Stimulated activated memory B cell treated with anti-CD40 and anti-IgM and Interleukin-4, amounts not matched to agents 10 μg/mL and 1 μg/mL and 100 μg/mL, for 72 hours (primary cell): ENCODE measurements around the gene POLG2.
"Not testable (repeated sequence)": the region's sequence is repeated elsewhere in the genome, so short reads cannot be mapped to it uniquely, and the experiment has no call there.

ENCODE experiments used
- ATAC-seq: fragments of 150-1000 bp; cut with Tn5 transposase; 2 replicates; pipeline ENCODE4 v1.10.0; 2021
- H3K27ac Mint-ChIP-seq: one replicate; pipeline ENCODE4 v1.8.0; 2022; ENCODE audit warnings: mild to moderate bottlenecking, mixed read lengths
- H3K27me3 Mint-ChIP-seq: one replicate; pipeline ENCODE4 v1.8.0; 2022; ENCODE audit warnings: mixed read lengths
- H3K36me3 Mint-ChIP-seq: one replicate; pipeline ENCODE4 v1.8.0; 2022; ENCODE audit warnings: mixed read lengths
- H3K4me1 Mint-ChIP-seq: one replicate; pipeline ENCODE4 v1.8.0; 2022; ENCODE audit warnings: mixed read lengths
- H3K4me3 Mint-ChIP-seq: one replicate; pipeline ENCODE4 v1.8.0; 2022; ENCODE audit warnings: mild to moderate bottlenecking, moderate library complexity, mixed read lengths
- H3K9me3 Mint-ChIP-seq: one replicate; pipeline ENCODE4 v1.8.0; 2022; ENCODE audit warnings: mixed read lengths

POLG2 gene

GRCh38 chr17:64447526-64447925 is 49.3 kb downstream of the POLG2 start:
- H3K9me3 Mint-ChIP-seq, result no peaks in the 10 kb centered on the region
- ATAC-seq, result no peak
- peak overlapping the region; percentile 12 for H3K27ac Mint-ChIP-seq
- no peak overlapping the region for H3K4me3 Mint-ChIP-seq
- H3K4me1 Mint-ChIP-seq, result peaks cover 22% of the 10 kb centered on the region
- no peaks in the 10 kb centered on the region for H3K27me3 Mint-ChIP-seq
- H3K36me3 Mint-ChIP-seq, result no peaks in the 10 kb centered on the region

- H3K4me1 Mint-ChIP-seq, result peaks cover 12% of the 10 kb centered on the region
- no peaks in the 10 kb centered on the region for H3K27me3 Mint-ChIP-seq
- ATAC-seq, result no peak
- peaks cover 12% of the 10 kb centered on the region for H3K9me3 Mint-ChIP-seq
- H3K4me3 Mint-ChIP-seq, result no peak overlapping the region
- peak overlapping the region; percentile 39 for H3K27ac Mint-ChIP-seq
- peaks cover 15% of the 10 kb centered on the region for H3K36me3 Mint-ChIP-seq
These were observed 53.6 kb downstream of the POLG2 start for GRCh38 chr17:64443086-64443760.

GRCh38 chr17:64442541-64442971 is 54.3 kb downstream of the POLG2 start:
- ATAC-seq, result peak; percentile 43
- no peak overlapping the region for H3K4me3 Mint-ChIP-seq
- peak overlapping the region; percentile 39 for H3K27ac Mint-ChIP-seq
- peaks cover 12% of the 10 kb centered on the region for H3K4me1 Mint-ChIP-seq
- peaks cover 15% of the 10 kb centered on the region for H3K9me3 Mint-ChIP-seq
- peaks cover 21% of the 10 kb centered on the region for H3K36me3 Mint-ChIP-seq
- H3K27me3 Mint-ChIP-seq, result no peaks in the 10 kb centered on the region

- peak; percentile 31 for ATAC-seq
- no peaks in the 10 kb centered on the region for H3K27me3 Mint-ChIP-seq
- no peak overlapping the region for H3K4me3 Mint-ChIP-seq
- peaks cover 21% of the 10 kb centered on the region for H3K36me3 Mint-ChIP-seq
- H3K4me1 Mint-ChIP-seq, result peaks cover 12% of the 10 kb centered on the region
- peak overlapping the region; percentile 39 for H3K27ac Mint-ChIP-seq
- H3K9me3 Mint-ChIP-seq, result peaks cover 18% of the 10 kb centered on the region
These were observed 54.9 kb downstream of the POLG2 start for GRCh38 chr17:64441772-64442540.

GRCh38 chr17:64439956-64440355 is 56.9 kb downstream of the POLG2 start:
- H3K9me3 Mint-ChIP-seq, result peaks cover 19% of the 10 kb centered on the region
- no peak for ATAC-seq
- H3K4me1 Mint-ChIP-seq, result peaks cover 12% of the 10 kb centered on the region
- H3K27ac Mint-ChIP-seq, result no peak overlapping the region
- H3K27me3 Mint-ChIP-seq, result no peaks in the 10 kb centered on the region
- H3K4me3 Mint-ChIP-seq, result no peak overlapping the region
- H3K36me3 Mint-ChIP-seq, result peaks cover 21% of the 10 kb centered on the region

- H3K9me3 Mint-ChIP-seq, result peaks cover 19% of the 10 kb centered on the region
- not testable (repeated sequence) for H3K4me3 Mint-ChIP-seq, H3K27me3 Mint-ChIP-seq, H3K27ac Mint-ChIP-seq, ATAC-seq
- peaks cover 21% of the 10 kb centered on the region for H3K36me3 Mint-ChIP-seq
- H3K4me1 Mint-ChIP-seq, result peaks cover 12% of the 10 kb centered on the region
These were observed 57.3 kb downstream of the POLG2 start for GRCh38 chr17:64439521-64439920.

GRCh38 chr17:64437944-64438525 is 58.8 kb downstream of the POLG2 start:
- no peak overlapping the region for H3K4me3 Mint-ChIP-seq
- H3K4me1 Mint-ChIP-seq, result peaks cover 12% of the 10 kb centered on the region
- ATAC-seq, result no peak
- peaks cover 22% of the 10 kb centered on the region for H3K9me3 Mint-ChIP-seq
- H3K27ac Mint-ChIP-seq, result no peak overlapping the region
- H3K27me3 Mint-ChIP-seq, result no peaks in the 10 kb centered on the region
- peaks cover 21% of the 10 kb centered on the region for H3K36me3 Mint-ChIP-seq

GRCh38 chr17:64431534-64431933 is 65.3 kb downstream of the POLG2 start:
- H3K4me1 Mint-ChIP-seq, result no peaks in the 10 kb centered on the region
- H3K27me3 Mint-ChIP-seq, result no peaks in the 10 kb centered on the region
- no peaks in the 10 kb centered on the region for H3K36me3 Mint-ChIP-seq
- H3K9me3 Mint-ChIP-seq, result peaks cover 3% of the 10 kb centered on the region
- no peak overlapping the region for H3K27ac Mint-ChIP-seq
- no peak overlapping the region for H3K4me3 Mint-ChIP-seq
- ATAC-seq, result no peak

- not testable (repeated sequence) for H3K4me3 Mint-ChIP-seq, H3K9me3 Mint-ChIP-seq, ATAC-seq, H3K27me3 Mint-ChIP-seq, H3K27ac Mint-ChIP-seq, H3K4me1 Mint-ChIP-seq, H3K36me3 Mint-ChIP-seq
These were observed 66.8 kb downstream of the POLG2 start for GRCh38 chr17:64430036-64430435.

- no peaks in the 10 kb centered on the region for H3K27me3 Mint-ChIP-seq
- ATAC-seq, result no peak
- peaks cover 5% of the 10 kb centered on the region for H3K4me1 Mint-ChIP-seq
- H3K36me3 Mint-ChIP-seq, result no peaks in the 10 kb centered on the region
- no peak overlapping the region for H3K27ac Mint-ChIP-seq
- H3K9me3 Mint-ChIP-seq, result no peaks in the 10 kb centered on the region
- no peak overlapping the region for H3K4me3 Mint-ChIP-seq
These were observed 68.4 kb downstream of the POLG2 start for GRCh38 chr17:64428406-64428805.
